Lower lobe of right lung (tissue), 2 donors: Measurements from ENCODE around the gene ABHD4. TPM values are rescaled to one million over a fixed set of nuclear protein-coding genes. Genes with fewer than 3 reads are reported as not detected.
"Not testable (repeated sequence)": the region's sequence is repeated elsewhere in the genome, so short reads cannot be mapped to it uniquely, and the experiment has no call there.

Experiments
- ATAC-seq, 2 donors: fragments of 200-7000 bp; cut with Tn5 transposase; one replicate each; pipeline ENCODE4 v1.9.1; 2020 to 2022; ENCODE audit warnings: mild to moderate bottlenecking in 2 of 2, moderate library complexity in 2 of 2
- DNase-seq: peaks from one replicate; pipeline ENCODE4 v3.0.0-alpha.2; 2020
- H3K27ac ChIP-seq: fragments of 200-600 bp; one replicate; pipeline ENCODE4 v1.8.0; 2022
- H3K27me3 ChIP-seq: fragments of 200-600 bp; one replicate; pipeline ENCODE4 v1.8.0; 2022; ENCODE audit warnings: low read depth
- H3K36me3 ChIP-seq: fragments of 200-600 bp; one replicate; pipeline ENCODE4 v1.8.0; 2022; ENCODE audit warnings: mild to moderate bottlenecking
- H3K4me1 ChIP-seq: fragments of 200-600 bp; one replicate; pipeline ENCODE4 v1.8.0; 2022
- H3K4me3 ChIP-seq: fragments of 200-600 bp; one replicate; pipeline ENCODE4 v1.8.0; 2022; ENCODE audit warnings: mild to moderate bottlenecking
- H3K9me3 ChIP-seq: fragments of 200-600 bp; one replicate; pipeline ENCODE4 v1.8.0; 2022
- CTCF ChIP-seq: fragments of 200-600 bp; IDR thresholded peaks from one replicate; pipeline ENCODE4 v1.8.0; 2022; ENCODE audit warnings: antibody characterized with exemption, mild to moderate bottlenecking
- intact Hi-C: fragments of 100-400 bp; cut with DNase I; formaldehyde crosslinking; loops from one replicate; pipeline ENCODE4 v1.11.0; 2022
- total RNA-seq: library from RNA; stranded (reverse); fragmentation: NEBNext Ultra II Directional; extraction: Animal tissue kit (Norgen Biotek cat#: 25700); gene quantifications from one replicate; pipeline ENCODE4 v1.2.1, GENCODE V29; 2021
- donor health status: DM: no; HTN: yes; CAD: no; lungs with severe emphysema.

ABHD4 gene
- total RNA-seq, 1 donor from 2014 or later, result 28.5 TPM

- no peak overlapping the region for H3K27ac ChIP-seq
- no peaks in the 10 kb centered on the region for H3K9me3 ChIP-seq
- intact Hi-C loops, result no loop called here
- H3K4me1 ChIP-seq, result peaks cover 17% of the 10 kb centered on the region
- H3K36me3 ChIP-seq, result peaks cover 66% of the 10 kb centered on the region
- no peak for TF ChIP-seq CTCF
- peak; percentile 21 to 44 for ATAC-seq
- H3K4me3 ChIP-seq, result no peak overlapping the region
- no peaks in the 10 kb centered on the region for H3K27me3 ChIP-seq
- DNase-seq, result no peak
These were observed 12.8 kb downstream of the ABHD4 start for GRCh38 chr14:22610931-22611330.

- Histone ChIP-seq H3K27ac (peak overlapping the region; percentile 43), H3K4me3 (no peak overlapping the region), H3K4me1 (peaks cover 17% of the 10 kb centered on the region), H3K9me3 (no peaks in the 10 kb centered on the region), H3K36me3 (peaks cover 43% of the 10 kb centered on the region), H3K27me3 (no peaks in the 10 kb centered on the region)
- no peak for TF ChIP-seq CTCF
- no peak for ATAC-seq
- intact Hi-C loops, result no loop called here
- no peak for DNase-seq
These were observed 15.1 kb downstream of the ABHD4 start for GRCh38 chr14:22613106-22613695.

GRCh38 chr14:22613736-22614239, 15.7 kb downstream of the ABHD4 start:
- Histone ChIP-seq H3K4me3 (no peak overlapping the region), H3K36me3 (peaks cover 37% of the 10 kb centered on the region), H3K4me1 (peaks cover 17% of the 10 kb centered on the region), H3K27me3 (no peaks in the 10 kb centered on the region), H3K27ac (peak overlapping the region; percentile 43), H3K9me3 (no peaks in the 10 kb centered on the region)
- TF ChIP-seq CTCF, result no peak
- ATAC-seq, result peak in 1 of 2 donors; percentile 13
- intact Hi-C loops, result no loop called here
- no peak for DNase-seq

- Histone ChIP-seq H3K27ac (peak overlapping the region; percentile 43), H3K4me1 (peaks cover 17% of the 10 kb centered on the region), H3K36me3 (peaks cover 32% of the 10 kb centered on the region), H3K4me3 (no peak overlapping the region), H3K27me3 (no peaks in the 10 kb centered on the region), H3K9me3 (no peaks in the 10 kb centered on the region)
- TF ChIP-seq CTCF, result no peak
- DNase-seq, result no peak
- intact Hi-C loops, result no loop called here
- ATAC-seq, result peak; percentile 89 to 90
These were observed 16.2 kb downstream of the ABHD4 start for GRCh38 chr14:22614240-22614799.

GRCh38 chr14:22615765-22616164, 17.7 kb downstream of the ABHD4 start:
- H3K9me3 ChIP-seq, H3K27ac ChIP-seq, intact Hi-C loops, DNase-seq, H3K4me3 ChIP-seq, H3K27me3 ChIP-seq, ATAC-seq: not testable (repeated sequence)
- Histone ChIP-seq H3K4me1 (peaks cover 17% of the 10 kb centered on the region), H3K36me3 (peaks cover 17% of the 10 kb centered on the region)

- Histone ChIP-seq H3K4me3 (no peak overlapping the region), H3K27ac (no peak overlapping the region), H3K36me3 (no peaks in the 10 kb centered on the region), H3K27me3 (no peaks in the 10 kb centered on the region), H3K4me1 (no peaks in the 10 kb centered on the region), H3K9me3 (no peaks in the 10 kb centered on the region)
- ATAC-seq (no peak), DNase-seq (no peak)
- no peak for TF ChIP-seq CTCF
- intact Hi-C loops, result no loop called here
These were observed 24.2 kb downstream of the ABHD4 start for GRCh38 chr14:22622255-22622654.
